Body of pancreas (tissue), 4 donors: ENCODE data around the gene ZWILCH.

Experiments
- CTCF ChIP-seq, 7 experiments: fragments of 450-650 bp in 4 of 7; fragments of 200-600 bp in 3 of 7; sonication (generic) in 3 of 7; IDR thresholded peaks; one replicate each; pipeline ENCODE4 v1.5.1; 2016 to 2019; ENCODE audit warnings: antibody characterized with exemption in 7 of 7
- POLR2A ChIP-seq, 3 donors: fragments of 450-650 bp; IDR thresholded peaks; one replicate each; pipeline ENCODE4 v1.6.1; 2016; ENCODE audit warnings: antibody characterized with exemption in 3 of 3, mild to moderate bottlenecking in 2 of 3

GRCh38 chr15:66565141-66565641, 60.1 kb downstream of the ZWILCH start:
- no peak for TF ChIP-seq CTCF (IDR thresholded peaks at IDR 0.05)
- TF ChIP-seq POLR2A (IDR thresholded peaks at IDR 0.05) = no peak
